ENCODE results near the gene MRPL20. TPM values are rescaled to one million over a fixed set of nuclear protein-coding genes. Genes with fewer than 3 reads are reported as not detected.
"Not testable (repeated sequence)": the region's sequence is repeated elsewhere in the genome, so short reads cannot be mapped to it uniquely, and the experiment has no call there.

Gene MRPL20
- total RNA-seq, 1 donor from 2014 or later = 154 TPM

- intact Hi-C loops (cut with micrococcal nuclease) = no loop called here
- H3K27me3 Mint-ChIP-seq (ENCODE audit: low read depth) = peaks cover 3% of the 10 kb centered on the region
Measured at GRCh38 chr1:1419363-1419812, 12.3 kb upstream of the MRPL20 start.

DNA sequence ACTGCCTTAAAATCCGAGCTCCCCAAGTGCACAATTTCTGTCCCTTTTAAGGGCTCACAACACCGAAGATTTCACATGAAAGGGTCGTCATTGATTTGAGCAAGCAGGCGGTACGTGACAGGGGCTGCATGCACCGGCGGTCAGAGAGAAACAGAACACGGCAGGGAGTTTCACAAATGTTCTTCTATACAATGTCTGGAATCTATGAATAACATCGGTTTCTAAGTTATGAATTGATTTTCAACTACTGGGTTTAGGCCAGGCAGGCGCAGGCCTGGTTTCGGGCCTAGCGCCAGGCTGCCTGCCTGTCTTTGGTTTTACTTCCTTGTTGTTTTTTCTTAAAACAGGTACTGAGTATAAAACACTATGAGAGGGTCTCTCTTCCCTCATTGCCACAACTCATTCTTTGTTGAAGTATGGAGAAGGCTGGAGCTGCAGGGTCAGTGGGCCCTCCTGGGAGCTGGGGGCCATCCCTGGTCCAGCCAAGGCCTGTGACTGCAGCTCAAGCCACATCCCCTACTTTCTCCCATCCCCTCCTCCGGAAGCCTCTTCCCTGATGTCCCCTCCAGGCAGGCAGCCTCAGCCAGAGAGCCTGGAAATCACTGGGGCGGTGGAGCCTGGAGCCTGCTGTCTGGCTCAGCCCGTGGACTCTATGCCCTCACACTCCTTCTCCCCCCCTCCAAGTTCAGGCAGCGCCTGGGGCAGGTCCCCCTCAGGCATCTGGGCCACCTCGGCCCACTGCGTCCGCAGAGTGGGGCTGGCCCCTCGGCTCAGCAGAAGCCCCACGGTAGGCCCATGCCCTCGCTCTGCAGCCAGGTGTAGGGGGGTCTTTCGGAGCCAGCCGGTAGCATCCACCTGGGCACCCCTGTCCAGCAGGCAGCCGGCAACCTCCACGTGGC is 11.6 kb upstream of the MRPL20 start:
- Mint-ChIP-seq H3K9me3 (no peaks in the 10 kb centered on the region), H3K27ac (peak overlapping the region; percentile 26), H3K27me3 (ENCODE audit: low read depth) (peaks cover 2% of the 10 kb centered on the region), H3K4me1 (ENCODE audit: low read depth) (peaks cover 8% of the 10 kb centered on the region), H3K36me3 (ENCODE audit: low read depth) (no peaks in the 10 kb centered on the region), H3K4me3 (ENCODE audit: low read depth) (no peak overlapping the region)
- intact Hi-C loops (cut with micrococcal nuclease) = no loop called here
- DNase-seq (ENCODE audit: low spot score) = no peak

More at GRCh38 chr1:1419363-1419812, 12.3 kb upstream of the MRPL20 start:
- Mint-ChIP-seq H3K4me1 (ENCODE audit: low read depth) (peaks cover 8% of the 10 kb centered on the region), H3K9me3 (no peaks in the 10 kb centered on the region), H3K4me3 (ENCODE audit: low read depth) (no peak overlapping the region), H3K27ac (no peak overlapping the region), H3K36me3 (ENCODE audit: low read depth) (no peaks in the 10 kb centered on the region)
- no peak for DNase-seq (ENCODE audit: low spot score)

DNA sequence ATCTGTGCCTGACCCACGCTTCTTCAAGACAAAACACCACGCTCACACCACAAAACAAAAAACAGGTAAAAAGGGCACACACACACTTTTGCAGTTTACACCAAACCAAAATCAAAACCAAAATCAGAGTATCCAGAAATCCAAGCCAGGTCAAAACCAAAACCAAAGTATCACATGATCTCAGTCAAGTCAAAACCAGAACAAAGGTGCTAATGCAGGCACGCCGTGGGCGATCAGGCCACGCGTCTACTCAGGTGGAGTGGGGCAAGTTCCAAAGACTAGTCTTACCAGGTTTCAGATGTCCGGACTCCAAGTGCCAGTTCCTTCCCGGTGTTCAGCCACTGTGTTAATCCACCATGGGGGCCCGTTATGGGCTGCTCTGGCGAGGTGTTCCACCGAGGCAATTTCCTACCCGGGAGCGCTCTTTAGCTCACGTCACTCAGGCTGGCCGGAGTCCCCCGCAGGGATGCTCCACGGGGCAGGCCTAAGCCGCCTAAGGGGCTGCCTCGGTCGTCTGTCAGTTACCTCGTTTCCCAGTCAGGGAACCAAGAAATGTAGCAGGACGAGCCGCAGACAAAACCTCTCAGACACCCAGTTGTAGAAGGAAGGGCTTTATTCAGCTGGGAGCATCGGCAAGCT is 10.9 kb upstream of the MRPL20 start:
- DNase-seq (ENCODE audit: low spot score); H3K36me3 Mint-ChIP-seq (ENCODE audit: low read depth); H3K9me3 Mint-ChIP-seq; intact Hi-C loops (cut with micrococcal nuclease); H3K27ac Mint-ChIP-seq; H3K27me3 Mint-ChIP-seq (ENCODE audit: low read depth); H3K4me3 Mint-ChIP-seq (ENCODE audit: low read depth); H3K4me1 Mint-ChIP-seq (ENCODE audit: low read depth): not testable (repeated sequence)

DNA sequence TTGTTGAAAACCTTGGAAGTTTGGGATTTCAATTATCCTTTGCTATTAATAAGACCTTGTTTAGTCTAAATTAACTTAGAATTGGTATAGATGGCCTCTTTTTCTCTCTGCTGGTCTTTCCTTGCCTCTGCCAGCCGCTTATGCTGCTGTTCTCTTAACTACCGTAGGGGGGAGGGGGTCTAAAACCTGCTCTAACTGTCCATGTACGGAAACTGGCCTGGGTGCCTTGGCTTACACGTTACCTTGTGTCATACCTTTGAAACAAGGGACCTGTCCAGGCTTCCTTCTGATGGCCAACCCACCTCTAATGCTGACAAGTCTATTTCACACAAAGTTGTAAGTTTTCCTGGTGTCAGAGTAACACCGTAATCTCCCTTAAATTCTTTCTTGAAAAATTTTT is 10.3 kb upstream of the MRPL20 start:
- H3K9me3 Mint-ChIP-seq; DNase-seq (ENCODE audit: low spot score); intact Hi-C loops (cut with micrococcal nuclease); H3K4me3 Mint-ChIP-seq (ENCODE audit: low read depth); H3K27me3 Mint-ChIP-seq (ENCODE audit: low read depth); H3K4me1 Mint-ChIP-seq (ENCODE audit: low read depth); H3K36me3 Mint-ChIP-seq (ENCODE audit: low read depth); H3K27ac Mint-ChIP-seq: not testable (repeated sequence)

GRCh38 chr1:1415751-1416150 is 8.7 kb upstream of the MRPL20 start:
- Mint-ChIP-seq H3K36me3 (ENCODE audit: low read depth) (no peaks in the 10 kb centered on the region), H3K4me1 (ENCODE audit: low read depth) (peaks cover 4% of the 10 kb centered on the region), H3K9me3 (no peaks in the 10 kb centered on the region), H3K27me3 (ENCODE audit: low read depth) (peaks cover 2% of the 10 kb centered on the region), H3K4me3 (ENCODE audit: low read depth) (no peak overlapping the region), H3K27ac (no peak overlapping the region)
- no peak for DNase-seq (ENCODE audit: low spot score)
- intact Hi-C loops (cut with micrococcal nuclease) = no loop called here

- H3K4me1 Mint-ChIP-seq (ENCODE audit: low read depth); H3K4me3 Mint-ChIP-seq (ENCODE audit: low read depth); DNase-seq (ENCODE audit: low spot score); intact Hi-C loops (cut with micrococcal nuclease); H3K27me3 Mint-ChIP-seq (ENCODE audit: low read depth); H3K9me3 Mint-ChIP-seq: not testable (repeated sequence)
- Mint-ChIP-seq H3K27ac (peak overlapping the region; percentile 53), H3K36me3 (ENCODE audit: low read depth) (peaks cover 19% of the 10 kb centered on the region)
Measured at GRCh38 chr1:1412311-1412902, 5.3 kb upstream of the MRPL20 start.

DNA sequence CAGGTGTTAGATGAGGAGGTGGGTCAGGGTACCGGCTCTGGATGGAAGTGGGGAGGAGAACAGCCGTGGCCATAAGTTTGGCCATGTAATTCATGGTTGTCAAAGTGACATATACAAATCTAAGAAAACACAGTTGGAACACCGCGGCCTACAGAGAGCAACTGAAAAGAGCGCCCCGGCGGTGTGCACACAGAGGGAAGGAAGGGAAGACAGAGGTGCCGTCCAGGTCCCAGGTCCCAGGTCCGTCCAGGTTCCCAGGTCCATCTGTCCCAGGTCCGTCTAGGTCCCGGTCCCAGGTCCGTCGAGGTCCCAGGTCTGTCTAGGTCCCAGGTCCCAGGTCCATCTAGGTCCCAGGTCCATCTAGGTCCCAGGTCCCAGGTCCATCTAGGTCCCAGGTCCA is 4.5 kb upstream of the MRPL20 start:
- no peak overlapping the region for H3K27ac Mint-ChIP-seq
- H3K9me3 Mint-ChIP-seq = no peaks in the 10 kb centered on the region
- H3K4me3 Mint-ChIP-seq (ENCODE audit: low read depth) = no peak overlapping the region
- no peaks in the 10 kb centered on the region for H3K27me3 Mint-ChIP-seq (ENCODE audit: low read depth)
- intact Hi-C loops (cut with micrococcal nuclease) = no loop called here
- no peak for DNase-seq (ENCODE audit: low spot score)
- peaks cover 9% of the 10 kb centered on the region for H3K4me1 Mint-ChIP-seq (ENCODE audit: low read depth)
- peaks cover 24% of the 10 kb centered on the region for H3K36me3 Mint-ChIP-seq (ENCODE audit: low read depth)

DNA sequence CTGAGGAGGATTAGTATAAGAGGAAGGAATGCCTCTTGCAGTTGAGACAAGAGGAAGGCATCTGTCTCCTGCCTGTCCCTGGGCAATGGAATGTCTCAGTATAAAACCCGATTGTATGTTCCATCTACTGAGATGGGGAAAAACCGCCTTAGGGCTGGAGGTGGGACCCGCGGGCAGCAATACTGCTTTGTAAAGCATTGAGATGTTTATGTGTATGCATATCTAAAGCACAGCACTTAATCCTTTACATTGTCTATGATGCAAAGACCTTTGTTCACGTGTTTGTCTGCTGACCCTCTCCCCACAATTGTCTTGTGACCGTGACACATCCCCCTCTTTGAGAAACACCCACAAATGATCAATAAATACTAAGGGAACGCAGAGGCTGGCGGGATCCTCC is 3.1 kb upstream of the MRPL20 start:
- H3K27me3 Mint-ChIP-seq (ENCODE audit: low read depth); H3K9me3 Mint-ChIP-seq; H3K27ac Mint-ChIP-seq; DNase-seq (ENCODE audit: low spot score); intact Hi-C loops (cut with micrococcal nuclease): not testable (repeated sequence)
- Mint-ChIP-seq H3K36me3 (ENCODE audit: low read depth) (peaks cover 38% of the 10 kb centered on the region), H3K4me3 (ENCODE audit: low read depth) (peak overlapping the region; percentile 21), H3K4me1 (ENCODE audit: low read depth) (peaks cover 15% of the 10 kb centered on the region)

- peaks cover 21% of the 10 kb centered on the region for H3K4me1 Mint-ChIP-seq (ENCODE audit: low read depth)
- no peak for DNase-seq (ENCODE audit: low spot score)
- intact Hi-C loops (cut with micrococcal nuclease) = loop anchor here (1.0 to 10.0 kb wide), 5 partner anchors 8 to 1147 kb away; partner anchors contain the start of genes ATAD3B, AURKAIP1, CCNL2 and TNFRSF14
- H3K9me3 Mint-ChIP-seq = no peaks in the 10 kb centered on the region
- peaks cover 54% of the 10 kb centered on the region for H3K36me3 Mint-ChIP-seq (ENCODE audit: low read depth)
- H3K4me3 Mint-ChIP-seq (ENCODE audit: low read depth) = peak overlapping the region; percentile 88
- no peaks in the 10 kb centered on the region for H3K27me3 Mint-ChIP-seq (ENCODE audit: low read depth)
- peak overlapping the region; percentile 73 for H3K27ac Mint-ChIP-seq
Measured at GRCh38 chr1:1407636-1408318, 684 bp upstream of the MRPL20 start.

DNA sequence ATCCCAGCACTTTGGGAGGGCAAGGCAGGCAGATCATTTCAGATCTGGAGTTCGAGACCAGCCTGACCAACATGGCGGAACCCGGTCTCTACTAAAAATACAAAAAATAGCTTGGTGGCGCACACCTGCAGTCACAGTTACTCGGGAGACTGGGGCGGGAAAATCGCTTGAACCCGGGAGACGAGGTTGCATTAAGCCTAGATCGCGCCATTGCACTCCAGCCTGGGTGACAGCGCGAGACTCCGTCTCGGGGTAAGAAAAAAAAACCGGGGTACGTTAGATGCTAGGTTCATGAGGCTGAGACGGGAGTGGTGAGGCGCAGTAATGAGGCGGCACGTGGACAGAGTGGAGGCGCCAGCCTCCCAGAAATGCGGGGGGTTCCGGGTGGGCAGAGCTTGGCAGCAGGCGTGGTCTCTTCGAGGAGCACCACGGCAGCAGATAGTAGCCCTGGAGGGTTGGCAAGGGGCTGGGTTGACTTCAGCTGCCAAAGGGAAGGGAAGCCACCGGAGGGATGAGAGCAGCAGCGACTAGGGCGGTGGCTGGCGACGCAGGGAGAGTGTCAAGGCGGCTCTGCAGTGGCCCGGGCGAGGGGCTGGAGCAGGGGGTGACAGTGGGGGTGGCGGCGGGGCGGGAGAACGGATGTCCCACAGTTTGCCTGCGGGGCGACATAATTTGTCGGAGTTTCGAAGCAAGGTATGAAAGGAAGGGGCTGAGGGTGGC is 832 bp downstream of the MRPL20 start:
- Mint-ChIP-seq H3K27ac (peak overlapping the region; percentile 77), H3K4me1 (ENCODE audit: low read depth) (peaks cover 26% of the 10 kb centered on the region), H3K36me3 (ENCODE audit: low read depth) (peaks cover 69% of the 10 kb centered on the region), H3K27me3 (ENCODE audit: low read depth) (no peaks in the 10 kb centered on the region), H3K4me3 (ENCODE audit: low read depth) (peak overlapping the region; percentile 87), H3K9me3 (no peaks in the 10 kb centered on the region)
- intact Hi-C loops (cut with micrococcal nuclease) = loop anchor here (2.0 to 10.0 kb wide), 3 partner anchors 36 to 1149 kb away; partner anchors contain the start of genes ATAD3B and TNFRSF14
- DNase-seq (ENCODE audit: low spot score) = no peak

DNA sequence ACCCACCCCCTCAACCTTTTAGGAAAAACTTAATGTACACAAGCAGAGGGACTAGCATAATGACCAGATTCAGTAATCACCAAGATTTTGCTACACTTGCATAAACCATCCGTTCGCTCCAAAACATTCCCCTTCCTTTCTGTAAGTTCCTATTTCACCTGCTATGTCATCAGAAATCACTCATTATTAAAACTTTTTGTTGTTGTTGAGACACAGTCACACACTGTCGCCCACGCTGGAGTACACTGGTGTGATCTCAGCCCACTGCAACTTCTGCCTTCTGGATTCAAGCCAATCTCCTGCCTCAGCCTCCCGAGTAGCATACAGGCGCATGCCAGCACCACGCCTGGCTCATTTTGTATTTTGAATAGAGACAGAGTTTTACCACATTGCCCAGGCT is 3.4 kb downstream of the MRPL20 start:
- no peak overlapping the region for H3K27ac Mint-ChIP-seq
- intact Hi-C loops (cut with micrococcal nuclease) = loop anchor here (10.0 kb wide), 1 partner anchor 1151 kb away; the partner anchor contains the start of gene TNFRSF14
- H3K4me1 Mint-ChIP-seq (ENCODE audit: low read depth) = peaks cover 33% of the 10 kb centered on the region
- H3K27me3 Mint-ChIP-seq (ENCODE audit: low read depth) = no peaks in the 10 kb centered on the region
- no peaks in the 10 kb centered on the region for H3K9me3 Mint-ChIP-seq
- H3K36me3 Mint-ChIP-seq (ENCODE audit: low read depth) = peaks cover 76% of the 10 kb centered on the region
- DNase-seq (ENCODE audit: low spot score) = no peak
- H3K4me3 Mint-ChIP-seq (ENCODE audit: low read depth) = peak overlapping the region; percentile 4

DNA sequence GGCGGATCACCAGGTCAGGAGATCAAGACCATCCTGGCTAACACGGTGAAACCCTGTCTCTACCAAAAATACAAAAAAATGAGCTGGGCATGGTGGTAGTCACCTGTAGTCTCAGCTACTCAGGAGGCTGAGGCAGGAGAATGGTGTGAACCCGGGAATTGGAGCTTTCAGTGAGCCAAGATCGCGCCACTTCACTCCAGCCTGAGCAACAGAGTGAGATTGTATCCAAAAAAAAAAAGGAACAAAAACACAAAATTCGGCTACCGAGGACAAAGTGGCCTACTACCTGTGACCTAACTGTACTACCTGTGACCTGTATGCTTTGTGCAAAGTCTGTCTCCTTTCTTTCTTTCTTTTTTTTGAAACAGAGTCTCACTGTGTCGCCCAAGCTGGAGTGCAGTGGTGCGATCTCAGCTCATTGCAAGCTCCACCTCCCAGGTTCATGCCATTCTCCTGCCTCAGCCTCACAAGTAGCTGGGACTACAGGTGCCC is 4.1 kb downstream of the MRPL20 start:
- H3K9me3 Mint-ChIP-seq; DNase-seq (ENCODE audit: low spot score); H3K27me3 Mint-ChIP-seq (ENCODE audit: low read depth); H3K4me3 Mint-ChIP-seq (ENCODE audit: low read depth); H3K27ac Mint-ChIP-seq: not testable (repeated sequence)
- intact Hi-C loops (cut with micrococcal nuclease) = loop anchor here (10.0 kb wide), 1 partner anchor 1152 kb away; the partner anchor contains the start of gene TNFRSF14
- H3K4me1 Mint-ChIP-seq (ENCODE audit: low read depth) = peaks cover 33% of the 10 kb centered on the region
- H3K36me3 Mint-ChIP-seq (ENCODE audit: low read depth) = peaks cover 78% of the 10 kb centered on the region

Data from activated T-helper 2 cell treated with anti-CD3 and anti-CD28 coated beads, Interferon-gamma antibody, Interleukin-2, Interleukin-4, amounts not matched to agents 10 μg/mL and 5 μg/mL and 100 μg/mL, durations not matched to agents 14 hours and 24 hours and 36 hours (primary cell).